ENCODE measurements around the gene C1orf141.

The C1orf141 gene

DNA sequence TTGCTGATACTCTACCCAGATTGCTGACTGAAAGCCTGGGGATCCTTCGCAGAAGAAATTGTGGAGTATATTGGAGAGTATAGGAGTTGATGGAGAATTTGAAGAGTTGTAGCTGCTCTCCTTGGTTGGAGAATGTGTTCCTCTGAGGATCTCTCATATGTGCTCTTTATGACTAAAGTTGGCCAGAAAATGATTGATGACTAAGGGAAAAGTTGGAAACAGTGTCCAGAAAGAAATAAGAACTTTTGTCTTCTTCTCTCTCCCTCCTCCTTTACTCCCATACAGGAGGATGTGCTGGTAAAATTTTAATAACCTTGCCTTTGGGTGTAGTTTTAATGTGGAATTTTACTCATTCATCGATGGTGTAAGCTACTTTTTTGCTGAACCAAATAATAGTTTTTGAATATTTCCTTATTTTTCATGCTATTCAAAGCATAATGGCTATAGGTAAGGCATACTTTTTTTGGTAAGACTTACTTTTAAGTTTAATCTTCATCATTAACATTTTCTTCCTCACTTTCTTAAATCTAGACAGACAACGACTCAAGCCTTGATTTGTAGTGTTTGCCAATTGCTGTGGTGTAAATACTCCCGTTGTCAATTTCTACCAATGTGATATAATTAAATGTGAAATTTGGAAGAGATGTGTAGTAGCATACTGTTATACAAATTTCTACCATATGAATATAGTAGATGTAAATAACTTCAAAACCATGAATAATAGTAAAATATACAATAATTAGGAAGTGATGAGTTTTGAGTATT, 13.7 kb downstream of the C1orf141 start:
- H3K4me3 ChIP-seq (ENCODE audit: low read depth, low read length, poor library complexity, severe bottlenecking): no peak overlapping the region
- H3K9me2 ChIP-seq (ENCODE audit: low read depth, low read length): no peaks in the 10 kb centered on the region
- TF ChIP-seq, protein P1, sequence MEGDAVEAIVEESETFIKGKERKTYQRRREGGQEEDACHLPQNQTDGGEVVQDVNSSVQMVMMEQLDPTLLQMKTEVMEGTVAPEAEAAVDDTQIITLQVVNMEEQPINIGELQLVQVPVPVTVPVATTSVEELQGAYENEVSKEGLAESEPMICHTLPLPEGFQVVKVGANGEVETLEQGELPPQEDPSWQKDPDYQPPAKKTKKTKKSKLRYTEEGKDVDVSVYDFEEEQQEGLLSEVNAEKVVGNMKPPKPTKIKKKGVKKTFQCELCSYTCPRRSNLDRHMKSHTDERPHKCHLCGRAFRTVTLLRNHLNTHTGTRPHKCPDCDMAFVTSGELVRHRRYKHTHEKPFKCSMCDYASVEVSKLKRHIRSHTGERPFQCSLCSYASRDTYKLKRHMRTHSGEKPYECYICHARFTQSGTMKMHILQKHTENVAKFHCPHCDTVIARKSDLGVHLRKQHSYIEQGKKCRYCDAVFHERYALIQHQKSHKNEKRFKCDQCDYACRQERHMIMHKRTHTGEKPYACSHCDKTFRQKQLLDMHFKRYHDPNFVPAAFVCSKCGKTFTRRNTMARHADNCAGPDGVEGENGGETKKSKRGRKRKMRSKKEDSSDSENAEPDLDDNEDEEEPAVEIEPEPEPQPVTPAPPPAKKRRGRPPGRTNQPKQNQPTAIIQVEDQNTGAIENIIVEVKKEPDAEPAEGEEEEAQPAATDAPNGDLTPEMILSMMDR (IDR thresholded peaks at IDR 0.05; ENCODE audit: low read length): no peak
- no peak for TF ChIP-seq EZH2 (IDR thresholded peaks at IDR 0.05; ENCODE audit: borderline replicate concordance, low read length)
- no peak overlapping the region for H3K27ac ChIP-seq (ENCODE audit: low read depth, low read length, poor library complexity, severe bottlenecking)
- H3K79me2 ChIP-seq (ENCODE audit: insufficient read depth, low read length): no peaks in the 10 kb centered on the region
- H3K4me1 ChIP-seq (ENCODE audit: insufficient read depth, low read length, severe bottlenecking): no peaks in the 10 kb centered on the region
- no peaks in the 10 kb centered on the region for H3K27me3 ChIP-seq (ENCODE audit: insufficient read depth, low read length)
- H3K4me2 ChIP-seq (ENCODE audit: low read length): no peak overlapping the region
- H3K9me3 ChIP-seq (ENCODE audit: low read length): no peaks in the 10 kb centered on the region
- H4K20me1 ChIP-seq (ENCODE audit: insufficient read depth, low read length): no peaks in the 10 kb centered on the region
- H3K36me3 ChIP-seq (ENCODE audit: insufficient read depth, low read length): no peaks in the 10 kb centered on the region
- no peaks in the 10 kb centered on the region for H3F3A ChIP-seq (ENCODE audit: insufficient read depth, low read length)
- H2AFZ ChIP-seq (ENCODE audit: low read length): no peak overlapping the region
- no peak overlapping the region for H3K9ac ChIP-seq (ENCODE audit: low read length)

DNA sequence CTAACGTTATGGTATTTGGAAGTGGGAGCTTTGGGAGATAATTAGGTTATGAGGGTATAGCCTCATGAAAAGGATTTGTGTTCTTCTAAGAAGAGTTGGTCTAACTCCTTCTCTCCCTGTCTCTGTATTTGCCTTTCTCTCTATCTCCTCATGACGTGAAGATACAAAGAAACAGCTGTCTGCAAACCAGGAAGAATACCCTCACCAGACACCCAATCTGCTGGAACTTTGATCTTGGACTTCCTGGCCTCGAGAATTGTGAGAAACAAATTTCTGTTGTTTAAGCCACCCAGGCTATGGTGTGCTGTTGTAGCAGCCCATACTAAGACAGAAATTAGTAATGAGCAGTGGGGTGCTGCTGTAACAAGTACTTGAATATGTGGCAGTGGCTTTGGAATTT, 16.1 kb downstream of the C1orf141 start:
- Histone ChIP-seq H3K36me3 (ENCODE audit: insufficient read depth, low read length) (no peaks in the 10 kb centered on the region), H3K9me3 (ENCODE audit: low read length) (no peaks in the 10 kb centered on the region), H3F3A (ENCODE audit: insufficient read depth, low read length) (no peaks in the 10 kb centered on the region), H3K4me3 (ENCODE audit: low read depth, low read length, poor library complexity, severe bottlenecking) (no peak overlapping the region), H3K27ac (ENCODE audit: low read depth, low read length, poor library complexity, severe bottlenecking) (no peak overlapping the region), H3K27me3 (ENCODE audit: insufficient read depth, low read length) (no peaks in the 10 kb centered on the region), H3K4me2 (ENCODE audit: low read length) (no peak overlapping the region), H2AFZ (ENCODE audit: low read length) (no peak overlapping the region), H3K9ac (ENCODE audit: low read length) (no peak overlapping the region), H4K20me1 (ENCODE audit: insufficient read depth, low read length) (no peaks in the 10 kb centered on the region), H3K79me2 (ENCODE audit: insufficient read depth, low read length) (no peaks in the 10 kb centered on the region), H3K9me2 (ENCODE audit: low read depth, low read length) (no peaks in the 10 kb centered on the region), H3K4me1 (ENCODE audit: insufficient read depth, low read length, severe bottlenecking) (no peaks in the 10 kb centered on the region)
- no peak for TF ChIP-seq EZH2 (IDR thresholded peaks at IDR 0.05; ENCODE audit: borderline replicate concordance, low read length)
- TF ChIP-seq, protein P1 (IDR thresholded peaks at IDR 0.05; ENCODE audit: low read length): no peak

DNA sequence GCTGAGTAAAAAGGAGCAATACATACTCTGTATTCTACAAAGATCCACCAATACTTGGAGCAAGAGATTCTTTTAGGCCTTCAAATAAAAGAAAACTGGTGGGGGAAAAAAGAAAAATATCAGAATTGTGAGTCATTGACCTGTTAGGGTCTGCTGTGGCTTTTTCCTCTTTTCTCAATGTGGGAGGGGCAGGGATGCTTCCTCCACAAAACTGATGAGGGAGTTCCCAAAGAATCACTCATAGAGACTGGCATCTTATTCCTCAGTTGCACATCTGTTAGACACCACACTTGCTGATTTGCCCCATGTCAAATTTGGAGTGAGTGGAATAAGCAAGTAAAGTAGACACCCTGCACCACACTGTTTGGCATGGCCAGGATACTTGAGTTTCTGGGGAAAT, 16.6 kb downstream of the C1orf141 start:
- H3K36me3 ChIP-seq (ENCODE audit: insufficient read depth, low read length): no peaks in the 10 kb centered on the region
- H3K4me2 ChIP-seq (ENCODE audit: low read length): no peak overlapping the region
- no peaks in the 10 kb centered on the region for H3F3A ChIP-seq (ENCODE audit: insufficient read depth, low read length)
- no peaks in the 10 kb centered on the region for H3K79me2 ChIP-seq (ENCODE audit: insufficient read depth, low read length)
- H3K9me2 ChIP-seq (ENCODE audit: low read depth, low read length): no peaks in the 10 kb centered on the region
- H3K9me3 ChIP-seq (ENCODE audit: low read length): no peaks in the 10 kb centered on the region
- H3K9ac ChIP-seq (ENCODE audit: low read length): no peak overlapping the region
- no peaks in the 10 kb centered on the region for H3K4me1 ChIP-seq (ENCODE audit: insufficient read depth, low read length, severe bottlenecking)
- H3K27ac ChIP-seq (ENCODE audit: low read depth, low read length, poor library complexity, severe bottlenecking): no peak overlapping the region
- H3K4me3 ChIP-seq (ENCODE audit: low read depth, low read length, poor library complexity, severe bottlenecking): no peak overlapping the region
- H4K20me1 ChIP-seq (ENCODE audit: insufficient read depth, low read length): no peaks in the 10 kb centered on the region
- no peak overlapping the region for H2AFZ ChIP-seq (ENCODE audit: low read length)
- no peaks in the 10 kb centered on the region for H3K27me3 ChIP-seq (ENCODE audit: insufficient read depth, low read length)
- TF ChIP-seq, protein P1 (IDR thresholded peaks at IDR 0.05; ENCODE audit: low read length): no peak
- no peak for TF ChIP-seq EZH2 (IDR thresholded peaks at IDR 0.05; ENCODE audit: borderline replicate concordance, low read length)
